Renal pelvis (tissue), 4 donors: ENCODE measurements around the gene CHSY1. TPM values are rescaled to one million over a fixed set of nuclear protein-coding genes. Genes with fewer than 3 reads are reported as not detected.
A peak's percentile ranks its signal among the peaks of the same experiment; 100 is the strongest.

Experiments
- DNase-seq: peaks from one replicate; pipeline ENCODE4 v3.0.0-alpha.2; 2013
- polyA plus RNA-seq, 3 donors: library from polyadenylated mRNA; unstranded; fragments of 120-200 nt; gene quantifications; one replicate each; pipeline ENCODE4 v1.2.1, GENCODE V29; 2013; ENCODE audit not compliant: insufficient read length in 3 of 3

Gene CHSY1
- polyA plus RNA-seq, 3 donors = 41.5 to 44.4 (median 42.5) TPM

GRCh38 chr15:101276501-101277037 is 24.7 kb upstream of the CHSY1 start:
- no peak for DNase-seq

DNA sequence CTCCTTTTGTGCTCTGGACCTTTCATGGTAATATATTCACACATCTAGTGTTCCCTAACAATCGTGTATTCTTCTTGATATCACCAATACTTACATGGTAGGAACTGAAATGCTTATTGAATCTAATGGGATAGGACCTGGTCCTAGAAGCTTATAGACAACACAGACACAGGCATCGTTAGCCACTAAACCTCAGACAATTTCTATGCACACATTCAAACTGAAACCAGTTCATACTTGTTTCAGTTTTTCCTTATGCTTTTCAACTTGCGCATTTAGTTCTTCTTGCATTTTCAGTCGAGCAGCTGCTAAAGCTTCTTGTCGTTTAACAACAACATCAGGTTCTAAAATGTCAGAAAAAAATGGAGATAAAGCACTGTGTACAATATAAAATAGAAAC is 23.2 kb upstream of the CHSY1 start:
- no peak for DNase-seq

DNA sequence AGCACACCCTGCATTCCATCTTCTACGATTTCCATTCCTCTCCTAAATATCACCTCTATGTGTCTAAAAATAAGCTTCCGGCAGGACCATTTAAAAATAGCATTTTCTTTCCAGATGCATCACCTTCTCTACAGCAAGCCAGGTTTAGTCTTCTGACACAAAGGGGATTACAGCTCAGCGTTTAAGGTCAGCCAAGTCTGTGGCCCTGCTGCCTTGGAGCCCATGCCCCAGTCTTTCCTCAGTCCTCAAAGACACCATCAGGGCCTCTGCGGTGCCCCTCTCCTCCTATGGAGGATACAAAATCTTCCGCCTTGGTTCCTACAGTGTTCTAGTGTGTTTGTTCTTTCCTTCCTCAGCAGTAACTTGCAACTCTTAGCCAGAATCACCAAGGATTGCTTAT is 21.7 kb upstream of the CHSY1 start:
- no peak for DNase-seq

GRCh38 chr15:101272584-101272983 is 20.7 kb upstream of the CHSY1 start:
- no peak for DNase-seq

DNA sequence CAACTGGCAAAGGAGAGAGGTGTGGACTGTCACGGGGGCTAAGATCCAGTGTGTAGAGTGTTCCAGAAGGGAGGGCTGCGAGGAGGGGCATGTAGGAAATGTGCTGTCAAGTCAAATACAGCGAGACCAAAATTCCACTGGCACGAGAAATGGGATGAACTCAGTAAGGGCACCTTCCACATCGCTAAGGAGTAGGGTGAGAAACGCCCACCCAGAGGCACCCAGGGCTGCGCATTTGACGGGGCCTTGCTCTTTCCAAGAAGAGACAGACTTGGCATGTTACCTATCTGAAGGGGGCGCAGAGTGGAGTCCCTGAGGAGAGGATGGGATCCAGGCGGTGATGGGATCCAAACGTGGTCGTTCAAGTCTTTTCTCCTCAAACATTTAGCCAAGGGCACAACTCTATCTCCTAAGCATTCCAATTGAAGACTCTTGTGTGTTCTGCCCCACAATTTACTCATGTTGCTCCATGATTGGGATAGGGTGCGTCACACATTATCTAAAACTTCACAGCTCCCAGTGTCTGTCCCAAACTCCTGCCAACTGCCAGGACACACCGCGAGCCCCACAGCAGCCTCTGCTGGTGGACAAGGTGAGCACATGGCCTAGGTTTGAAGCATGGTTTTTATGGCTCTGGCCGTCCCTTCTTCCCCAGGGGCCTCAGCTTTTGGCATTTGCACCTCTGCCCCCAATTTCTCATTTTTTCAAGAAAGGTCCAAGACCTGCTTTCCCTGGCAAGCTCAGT is 17.8 kb upstream of the CHSY1 start:
- no peak for DNase-seq

GRCh38 chr15:101267320-101268104 is 15.7 kb upstream of the CHSY1 start:
- DNase-seq = no peak

GRCh38 chr15:101266787-101267186 is 14.9 kb upstream of the CHSY1 start:
- no peak for DNase-seq

- DNase-seq = no peak
Observed at GRCh38 chr15:101266034-101266433, 14.2 kb upstream of the CHSY1 start.

DNA sequence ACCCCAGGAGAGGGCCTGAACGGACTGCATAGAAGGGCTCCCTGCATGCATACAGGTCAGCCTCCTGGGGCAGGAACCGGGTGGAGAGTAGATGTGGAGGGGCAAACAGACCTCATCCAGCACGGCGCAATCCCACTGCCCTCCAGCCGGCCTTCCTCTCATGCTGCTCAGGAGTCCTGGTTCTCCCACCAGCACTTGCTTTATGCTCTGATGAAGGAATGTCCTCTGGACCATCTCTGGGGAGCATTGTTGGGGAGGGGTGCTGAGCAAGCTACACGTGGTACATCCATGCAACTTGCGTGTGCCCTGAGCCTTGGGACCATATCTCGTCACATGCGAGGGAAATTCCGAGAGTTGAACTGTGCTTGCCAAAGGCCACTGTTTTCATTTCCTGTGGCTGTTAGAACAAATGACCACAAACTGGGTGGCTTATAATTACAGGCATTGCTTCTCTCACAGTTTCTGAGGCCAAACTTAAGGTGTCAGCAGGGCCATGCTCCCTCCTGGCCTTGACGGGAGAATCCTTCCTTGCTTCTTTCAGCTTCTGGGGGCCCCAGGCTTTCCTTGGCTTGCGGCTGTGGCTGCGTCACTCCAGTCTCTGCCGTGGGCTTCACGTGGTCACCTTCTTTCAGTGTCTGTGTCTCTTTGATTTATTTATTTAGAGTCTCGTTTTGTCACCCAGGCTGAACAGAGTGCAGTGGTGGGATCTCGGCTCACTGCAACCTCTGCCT is 13.2 kb upstream of the CHSY1 start:
- no peak for DNase-seq

- no peak for DNase-seq
Observed at GRCh38 chr15:101264011-101264410, 12.2 kb upstream of the CHSY1 start.

DNA sequence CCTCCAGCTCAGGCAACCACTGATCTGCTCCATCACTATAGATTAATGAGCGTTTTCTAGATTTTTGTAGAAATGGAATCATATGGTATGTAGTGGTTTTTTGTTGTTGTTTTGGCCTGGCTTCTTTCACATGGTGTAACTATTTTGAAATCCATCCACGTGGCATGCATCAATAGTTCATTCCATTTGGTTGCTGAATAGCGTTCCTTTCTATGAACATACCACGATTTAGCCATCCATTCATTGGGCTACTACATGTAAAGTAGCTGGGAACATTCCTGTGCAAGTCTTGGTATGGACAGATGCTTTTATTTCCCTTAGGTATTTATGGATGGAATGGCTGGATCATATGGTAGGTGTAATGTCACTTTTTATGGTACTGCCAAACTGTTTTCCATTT is 10.7 kb upstream of the CHSY1 start:
- DNase-seq = no peak

DNA sequence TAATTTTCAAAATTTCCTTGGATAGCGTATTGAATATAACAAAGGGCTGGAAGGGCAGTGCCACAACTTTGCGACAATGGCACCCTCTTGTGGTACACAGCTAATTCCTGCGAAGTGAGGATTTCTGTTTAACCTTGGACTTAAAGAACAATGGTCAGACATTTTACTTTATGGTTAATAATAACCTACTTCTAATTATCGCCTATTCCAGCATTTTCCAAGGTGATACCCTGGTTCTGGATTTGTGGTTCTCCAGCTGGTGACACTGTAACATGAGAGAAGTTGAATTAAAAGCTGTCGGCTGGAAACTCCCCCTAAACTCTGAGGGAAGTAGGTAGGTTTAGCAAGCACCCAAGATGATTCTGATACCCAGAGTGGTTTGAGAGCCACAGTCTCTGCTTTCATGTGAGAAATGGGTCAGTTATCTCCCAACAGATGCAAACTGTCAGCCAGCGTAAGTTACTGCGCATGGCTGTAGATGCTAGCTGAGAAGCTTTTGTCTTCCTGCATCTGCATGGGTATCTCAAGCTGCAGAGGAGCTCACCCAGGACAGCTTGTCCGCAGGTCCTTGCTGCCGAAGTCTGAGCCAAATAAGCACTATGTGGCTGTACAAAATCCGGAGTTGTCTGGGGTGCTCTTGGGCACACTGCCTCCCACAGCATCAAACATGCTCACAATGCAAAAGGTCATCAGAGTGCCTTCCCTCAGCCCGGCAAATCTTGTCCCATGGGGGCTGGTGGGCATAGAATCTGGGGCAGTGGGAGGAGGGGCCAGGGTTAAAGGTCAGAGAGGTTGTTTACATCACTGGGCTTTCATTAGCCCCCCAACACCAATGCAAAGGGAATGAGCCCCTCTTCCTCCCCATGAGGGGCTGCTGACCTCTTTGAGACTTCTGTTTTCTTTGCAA is 6.6 kb upstream of the CHSY1 start:
- peak; percentile 74 for DNase-seq

GRCh38 chr15:101256757-101257156 is 4.9 kb upstream of the CHSY1 start:
- DNase-seq = no peak

- no peak for DNase-seq
Observed at GRCh38 chr15:101255615-101256241, 3.9 kb upstream of the CHSY1 start.

GRCh38 chr15:101255051-101255395 is 3.2 kb upstream of the CHSY1 start:
- no peak for DNase-seq

- no peak for DNase-seq
Observed at GRCh38 chr15:101254157-101255050, 2.6 kb upstream of the CHSY1 start.

- no peak for DNase-seq
Observed at GRCh38 chr15:101252836-101253235, 988 bp upstream of the CHSY1 start.

DNA sequence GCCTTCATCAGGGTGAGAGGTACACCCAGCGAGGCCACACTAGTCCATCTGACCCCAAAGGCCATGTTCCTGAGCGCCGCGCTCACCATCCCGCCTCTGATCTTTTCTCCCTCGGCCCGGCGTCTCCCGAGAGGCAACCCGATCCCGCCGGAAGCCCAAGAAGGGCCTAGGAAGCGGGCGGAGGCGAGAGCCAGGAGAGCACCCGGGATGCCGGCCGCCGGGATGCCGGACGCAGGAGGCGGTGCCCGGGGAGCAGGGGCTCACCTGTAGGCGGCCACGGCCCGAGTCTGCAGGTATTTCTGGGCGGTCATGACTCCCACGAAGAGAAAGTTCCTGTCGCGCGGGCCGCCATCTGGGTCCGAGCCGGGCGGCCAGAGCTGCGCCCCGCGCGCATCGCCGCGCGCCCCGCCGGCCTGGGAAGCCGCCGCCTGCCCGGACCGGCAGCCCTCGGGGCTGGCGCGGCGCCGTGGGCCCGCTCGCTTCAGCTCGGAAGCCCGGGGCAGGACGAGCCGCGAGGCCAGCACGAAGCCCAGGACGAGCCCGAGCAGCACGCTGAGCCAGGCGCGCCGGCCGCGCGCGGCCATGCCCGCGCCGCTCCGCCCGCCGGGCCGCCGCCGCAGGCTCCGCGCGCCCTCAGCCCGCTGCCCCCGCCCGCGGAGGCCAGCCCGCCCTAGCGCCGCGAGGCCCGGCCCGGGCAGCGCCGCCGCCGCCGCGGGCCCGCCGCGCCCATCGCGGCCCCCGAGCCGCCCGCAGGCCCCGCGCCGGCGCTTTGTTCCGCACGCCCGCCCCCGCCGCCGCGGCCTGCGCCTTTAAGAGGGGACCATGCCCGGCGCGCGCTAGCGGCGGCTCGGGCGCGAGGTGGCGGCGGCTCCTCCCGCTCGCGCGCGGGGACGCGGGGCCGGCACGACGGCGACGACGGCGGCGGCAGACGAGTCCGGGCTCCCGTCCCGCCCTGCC is 697 bp downstream of the CHSY1 start:
- DNase-seq = peak; percentile 48
